Suprapubic skin (tissue), 4 donors: Measurements from ENCODE around the gene ERBB4. TPM values are rescaled to one million over a fixed set of nuclear protein-coding genes. Genes with fewer than 3 reads are reported as not detected.

Experiments
- DNase-seq, 2 donors: peaks; one replicate each; pipeline ENCODE4 v3.0.0-alpha.2; 2019; ENCODE audit warnings: low spot score in 2 of 2
- H3K27ac ChIP-seq: fragments of 200-600 bp; sonication (generic); one replicate; pipeline ENCODE4 v1.5.1; 2019
- H3K27me3 ChIP-seq: fragments of 200-600 bp; sonication (generic); one replicate; pipeline ENCODE4 v1.5.1; 2019
- H3K36me3 ChIP-seq: fragments of 200-600 bp; sonication (generic); one replicate; pipeline ENCODE4 v1.5.1; 2019
- H3K4me1 ChIP-seq: fragments of 200-600 bp; sonication (generic); one replicate; pipeline ENCODE4 v1.5.1; 2019
- H3K4me3 ChIP-seq: fragments of 200-600 bp; sonication (generic); one replicate; pipeline ENCODE4 v1.5.1; 2019; ENCODE audit warnings: mild to moderate bottlenecking
- H3K9me3 ChIP-seq: fragments of 200-600 bp; sonication (generic); one replicate; pipeline ENCODE4 v1.5.1; 2019
- EP300 ChIP-seq: sonication (generic); formaldehyde crosslinking; IDR thresholded peaks from one replicate; pipeline ENCODE4 v1.6.1; 2017; ENCODE audit warnings: antibody characterized with exemption
- POLR2A ChIP-seq, 2 donors: fragments of 450-650 bp; IDR thresholded peaks; one replicate each; pipeline ENCODE4 v1.6.1; 2017; ENCODE audit warnings: antibody characterized with exemption in 2 of 2, mild to moderate bottlenecking in 2 of 2, moderate library complexity in 2 of 2
- POLR2AphosphoS5 ChIP-seq, 3 donors: sonication (generic); formaldehyde crosslinking; IDR thresholded peaks; one replicate each; pipeline ENCODE4 v1.6.1; 2017; ENCODE audit warnings: antibody characterized with exemption in 3 of 3
- WGBS: methylation state at CpG from one replicate; pipeline ENCODE4 v1.1.5; 2018; 5-methylcytosine and 5-hydroxymethylcytosine counted together
- total RNA-seq, 4 donors: library from RNA; depleted of rRNA; stranded (reverse); fragments of >200 nt; gene quantifications; one replicate each; pipeline ENCODE4 v1.1.0, GENCODE V29; 2016
- TF ChIP-seq, protein P1 (sequence below), 2 donors: fragments of 200-600 bp in 1 of 2; fragments of 450-650 bp in 1 of 2; sonication (generic) in 1 of 2; IDR thresholded peaks; one replicate each; pipeline ENCODE4 v1.5.1; 2016 to 2019; ENCODE audit warnings: antibody characterized with exemption in 2 of 2, mild to moderate bottlenecking in 1 of 2, moderate library complexity in 1 of 2

ERBB4 gene
- total RNA-seq, 4 donors from 2014 or later, result 0.95 to 6.4 (median 1.5) TPM

GRCh38 chr2:212530373-212530772 is 8.2 kb downstream of the ERBB4 start:
- Histone ChIP-seq H3K4me1 (no peaks in the 10 kb centered on the region), H3K36me3 (no peaks in the 10 kb centered on the region), H3K27me3 (peaks cover 4% of the 10 kb centered on the region), H3K9me3 (no peaks in the 10 kb centered on the region), H3K4me3 (no peak overlapping the region), H3K27ac (no peak overlapping the region)
- TF ChIP-seq POLR2AphosphoS5 (IDR thresholded peaks at IDR 0.05) (no peak), EP300 (no peak), POLR2A (IDR thresholded peaks at IDR 0.05) (no peak)
- TF ChIP-seq, protein P1, sequence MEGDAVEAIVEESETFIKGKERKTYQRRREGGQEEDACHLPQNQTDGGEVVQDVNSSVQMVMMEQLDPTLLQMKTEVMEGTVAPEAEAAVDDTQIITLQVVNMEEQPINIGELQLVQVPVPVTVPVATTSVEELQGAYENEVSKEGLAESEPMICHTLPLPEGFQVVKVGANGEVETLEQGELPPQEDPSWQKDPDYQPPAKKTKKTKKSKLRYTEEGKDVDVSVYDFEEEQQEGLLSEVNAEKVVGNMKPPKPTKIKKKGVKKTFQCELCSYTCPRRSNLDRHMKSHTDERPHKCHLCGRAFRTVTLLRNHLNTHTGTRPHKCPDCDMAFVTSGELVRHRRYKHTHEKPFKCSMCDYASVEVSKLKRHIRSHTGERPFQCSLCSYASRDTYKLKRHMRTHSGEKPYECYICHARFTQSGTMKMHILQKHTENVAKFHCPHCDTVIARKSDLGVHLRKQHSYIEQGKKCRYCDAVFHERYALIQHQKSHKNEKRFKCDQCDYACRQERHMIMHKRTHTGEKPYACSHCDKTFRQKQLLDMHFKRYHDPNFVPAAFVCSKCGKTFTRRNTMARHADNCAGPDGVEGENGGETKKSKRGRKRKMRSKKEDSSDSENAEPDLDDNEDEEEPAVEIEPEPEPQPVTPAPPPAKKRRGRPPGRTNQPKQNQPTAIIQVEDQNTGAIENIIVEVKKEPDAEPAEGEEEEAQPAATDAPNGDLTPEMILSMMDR (IDR thresholded peaks at IDR 0.05), result no peak
- DNase-seq, result no peak
- WGBS, result 77% methylated on average over 1 of the region's 1 CpG

GRCh38 chr2:212528106-212528856 is 10.3 kb downstream of the ERBB4 start:
- no peaks in the 10 kb centered on the region for H3K9me3 ChIP-seq
- no peaks in the 10 kb centered on the region for H3K27me3 ChIP-seq
- DNase-seq, result no peak
- TF ChIP-seq POLR2AphosphoS5 (IDR thresholded peaks at IDR 0.05) (no peak), EP300 (no peak), POLR2A (IDR thresholded peaks at IDR 0.05) (no peak)
- TF ChIP-seq, protein P1 (IDR thresholded peaks at IDR 0.05), result no peak
- H3K4me3 ChIP-seq, result no peak overlapping the region
- 51% methylated on average over 6 of the region's 6 CpGs for WGBS
- H3K36me3 ChIP-seq, result no peaks in the 10 kb centered on the region
- no peaks in the 10 kb centered on the region for H3K4me1 ChIP-seq
- H3K27ac ChIP-seq, result no peak overlapping the region

DNA sequence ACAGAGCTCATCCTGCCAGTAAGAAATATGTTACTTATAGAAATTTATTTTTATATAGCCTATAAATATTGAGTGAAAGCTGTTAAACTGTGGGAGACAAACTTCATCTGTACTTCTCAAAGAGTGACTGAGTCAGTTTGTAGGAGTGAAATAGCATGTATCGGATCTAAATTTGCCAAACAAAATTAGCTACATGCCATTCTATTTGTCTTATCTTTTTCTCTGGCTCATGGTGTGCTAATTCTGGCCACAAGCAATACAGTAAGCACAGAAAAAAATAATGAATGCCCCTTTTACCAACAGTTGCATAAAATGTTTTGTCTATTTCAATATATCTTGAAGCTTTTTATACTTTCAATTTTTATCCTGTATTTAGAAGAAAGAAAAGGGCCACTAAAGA is 12.5 kb downstream of the ERBB4 start:
- Histone ChIP-seq H3K27me3 (no peaks in the 10 kb centered on the region), H3K9me3 (no peaks in the 10 kb centered on the region), H3K4me3 (no peak overlapping the region), H3K4me1 (no peaks in the 10 kb centered on the region), H3K36me3 (no peaks in the 10 kb centered on the region), H3K27ac (no peak overlapping the region)
- no peak for DNase-seq
- TF ChIP-seq EP300 (no peak), POLR2AphosphoS5 (IDR thresholded peaks at IDR 0.05) (no peak), POLR2A (IDR thresholded peaks at IDR 0.05) (no peak)
- TF ChIP-seq, protein P1 (IDR thresholded peaks at IDR 0.05), result no peak
- 85% methylated on average over 1 of the region's 1 CpG for WGBS

GRCh38 chr2:212523756-212524155 is 14.8 kb downstream of the ERBB4 start:
- DNase-seq, result no peak
- no peaks in the 10 kb centered on the region for H3K36me3 ChIP-seq
- 59% methylated on average over 2 of the region's 2 CpGs for WGBS
- no peak overlapping the region for H3K27ac ChIP-seq
- no peaks in the 10 kb centered on the region for H3K9me3 ChIP-seq
- H3K4me3 ChIP-seq, result no peak overlapping the region
- H3K4me1 ChIP-seq, result no peaks in the 10 kb centered on the region
- H3K27me3 ChIP-seq, result no peaks in the 10 kb centered on the region
- TF ChIP-seq EP300 (no peak), POLR2A (IDR thresholded peaks at IDR 0.05) (no peak), POLR2AphosphoS5 (IDR thresholded peaks at IDR 0.05) (no peak)
- TF ChIP-seq, protein P1 (IDR thresholded peaks at IDR 0.05), result no peak

DNA sequence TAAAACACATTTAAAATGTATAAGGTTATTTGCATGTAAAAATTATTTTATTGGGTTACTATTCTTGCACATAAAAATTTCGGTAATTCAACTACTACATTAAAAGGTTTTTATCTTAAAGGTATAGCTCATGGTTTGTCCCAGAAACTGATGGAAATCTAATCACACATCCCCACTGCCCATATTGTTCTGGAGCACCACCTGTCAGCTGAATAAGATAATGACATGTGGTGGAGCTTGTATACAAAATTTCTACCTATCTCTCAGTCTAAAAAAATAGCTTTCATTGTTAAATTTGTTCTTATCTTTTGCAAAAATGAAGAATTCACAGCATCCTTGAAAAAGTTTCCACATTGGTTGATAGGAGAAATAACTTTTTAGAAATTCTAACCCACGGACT is 18.3 kb downstream of the ERBB4 start:
- no peaks in the 10 kb centered on the region for H3K27me3 ChIP-seq
- 42% methylated on average over 2 of the region's 2 CpGs for WGBS
- no peak for DNase-seq
- no peaks in the 10 kb centered on the region for H3K9me3 ChIP-seq
- no peak overlapping the region for H3K4me3 ChIP-seq
- no peak for TF ChIP-seq POLR2AphosphoS5 (IDR thresholded peaks at IDR 0.05)
- TF ChIP-seq POLR2A (IDR thresholded peaks at IDR 0.05), result no peak
- TF ChIP-seq, protein P1 (IDR thresholded peaks at IDR 0.05), result no peak
- TF ChIP-seq EP300, result no peak
- no peaks in the 10 kb centered on the region for H3K4me1 ChIP-seq
- H3K36me3 ChIP-seq, result no peaks in the 10 kb centered on the region
- no peak overlapping the region for H3K27ac ChIP-seq
